HepG2 (cell line): Measurements from ENCODE around the gene DCTN4. TPM values are rescaled to one million over a fixed set of nuclear protein-coding genes. Genes with fewer than 3 reads are reported as not detected.
A peak's percentile ranks its signal among the peaks of the same experiment; 100 is the strongest.

Experiments used
- ATAC-seq: fragments of 200-7000 bp; cut with Tn5 transposase; 3 replicates; pipeline ENCODE4 v1.9.1; 2020; ENCODE audit warnings: mild to moderate bottlenecking, moderate library complexity
- BruUV-seq: library from RNA; stranded (reverse); fragments of 400-500 nt; replicated peaks from 2 replicates; lab custom pipeline; 2021; lab: Mats Ljungman, UMichigan
- CTCF ChIA-PET: fragments of 300-600 bp; formaldehyde crosslinking; extraction: SDS; loops from one replicate; lab custom pipeline; 2021; ENCODE audit warnings: low total read pairs, inconsistent platforms, low intra/inter-chr PET ratio; lab: Yijun Ruan, JAX
- POLR2A ChIA-PET: fragments of 350-600 bp; sonication (Branson Sonifier 250); formaldehyde crosslinking; loops from one replicate; lab custom pipeline; 2020; ENCODE audit warnings: antibody characterized with exemption, inconsistent platforms; lab: Yijun Ruan, JAX
- DNase-seq: peaks from one replicate; pipeline ENCODE4 v3.0.0-alpha.2; 2015; ENCODE audit warnings: low spot score
- FAIRE-seq: peaks from 3 replicates; lab custom pipeline; 2011; peaks lifted over from hg19 to GRCh38; lab: Jason Lieb, UNC
- H2AFZ ChIP-seq: one replicate; pipeline ENCODE4 v1.6.1; 2011; ENCODE audit warnings: low read length, inconsistent platforms
- H3K27ac ChIP-seq: fragments of 300-600 bp; 3 replicates; pipeline ENCODE4 v1.8.0; 2011; ENCODE audit warnings: mixed run types, mild to moderate bottlenecking, mixed read lengths, low read length, inconsistent platforms; ENCODE audit not compliant: insufficient read depth; ENCODE audit errors: extremely low read length
- H3K27me3 ChIP-seq, 2 experiments: fragments of 200-600 bp in 1 of 2; 2 replicates in 1 of 2; 3 replicates in 1 of 2; pipeline versions ENCODE4 v1.6.0 to v1.8.0; 2011; ENCODE audit warnings: low read length in 2 of 2, mild to moderate bottlenecking in 2 of 2, moderate library complexity in 2 of 2, inconsistent platforms in 1 of 2; ENCODE audit not compliant: insufficient read depth in 2 of 2, control insufficient read depth in 1 of 2
- H3K36me3 ChIP-seq, 2 experiments: fragments of 200-600 bp in 1 of 2; replicated peaks in 1 of 2; 2 replicates in 1 of 2; 3 replicates in 1 of 2; pipeline versions ENCODE4 v1.5.1 to v1.8.0; 2011; ENCODE audit warnings: low read length in 2 of 2, inconsistent platforms in 1 of 2; ENCODE audit not compliant: insufficient read depth in 2 of 2, control insufficient read depth in 1 of 2
- H3K4me1 ChIP-seq: 2 replicates; pipeline ENCODE4 v1.5.1; 2012; ENCODE audit warnings: low read length, inconsistent platforms; ENCODE audit not compliant: insufficient read depth
- H3K4me2 ChIP-seq: 2 replicates; pipeline ENCODE4 v1.6.0; 2011; ENCODE audit warnings: low read depth, low read length, inconsistent platforms
- H3K4me3 ChIP-seq, 3 experiments: fragments of 200-600 bp in 1 of 3; sonication (generic), shearing (Covaris generic) in 1 of 3; replicated peaks in 1 of 3; 2 replicates each; pipeline ENCODE4 v1.5.1; 2011 to 2016; ENCODE audit warnings: low read length in 3 of 3, inconsistent platforms in 2 of 3, low read depth in 2 of 3, mild to moderate bottlenecking in 2 of 3, control low read depth in 1 of 3, mixed read lengths in 1 of 3; ENCODE audit not compliant: insufficient read depth in 1 of 3
- H3K79me2 ChIP-seq: one replicate; pipeline ENCODE4 v1.6.1; 2011; ENCODE audit warnings: low read length, inconsistent platforms; ENCODE audit not compliant: insufficient read depth
- H3K9ac ChIP-seq: 2 replicates; pipeline ENCODE4 v1.6.0; 2011; ENCODE audit warnings: mild to moderate bottlenecking, low read depth, low read length, inconsistent platforms; ENCODE audit not compliant: insufficient read depth
- H3K9me3 ChIP-seq: 2 replicates; pipeline ENCODE4 v1.5.1; 2012; ENCODE audit warnings: mild to moderate bottlenecking, low read length
- H4K20me1 ChIP-seq: 2 replicates; pipeline ENCODE4 v1.6.0; 2011; ENCODE audit warnings: inconsistent platforms, mild to moderate bottlenecking, low read length, moderate library complexity; ENCODE audit not compliant: insufficient read depth
- AHR ChIP-seq: IDR thresholded peaks from 2 replicates; pipeline ENCODE4 v1.6.1; 2018; ENCODE audit warnings: missing genetic modification reagents, missing compliant biosample characterization
- GFI1 ChIP-seq: sonication (generic); formaldehyde crosslinking; IDR thresholded peaks from 2 replicates; pipeline ENCODE4 v1.5.0; 2020; ENCODE audit warnings: missing genetic modification reagents, mild to moderate bottlenecking, borderline replicate concordance
- HMG20A ChIP-seq: IDR thresholded peaks from 2 replicates; pipeline ENCODE4 v1.6.1; 2016; ENCODE audit warnings: borderline replicate concordance
- MTERF4 ChIP-seq: sonication (generic); formaldehyde crosslinking; IDR thresholded peaks from 2 replicates; pipeline ENCODE4 v1.8.0; 2023; ENCODE audit warnings: mild to moderate bottlenecking, missing genetic modification reagents
- PAXIP1 ChIP-seq: sonication (generic); formaldehyde crosslinking; conservative IDR thresholded peaks from 2 replicates; pipeline ENCODE4 v1.4.0; 2020; ENCODE audit warnings: mild to moderate bottlenecking, missing genetic modification reagents, moderate library complexity
- REL ChIP-seq: sonication (generic); formaldehyde crosslinking; conservative IDR thresholded peaks from 2 replicates; pipeline ENCODE4 v1.8.0; 2022; ENCODE audit warnings: mild to moderate bottlenecking, missing genetic modification reagents, moderate library complexity
- SKI ChIP-seq: fragments of 450-650 bp; IDR thresholded peaks from one replicate; pipeline ENCODE4 v1.6.1; 2018; ENCODE audit warnings: mild to moderate bottlenecking; ENCODE audit not compliant: partially characterized antibody
- ZFP36L1 ChIP-seq: sonication (generic); formaldehyde crosslinking; IDR thresholded peaks from 2 replicates; pipeline ENCODE4 v1.8.0; 2022; ENCODE audit warnings: mild to moderate bottlenecking, missing genetic modification reagents, moderate library complexity
- ZNF232 ChIP-seq: sonication (generic); formaldehyde crosslinking; IDR thresholded peaks from 2 replicates; pipeline ENCODE4 v1.4.0; 2020; ENCODE audit warnings: missing genetic modification reagents, borderline replicate concordance
- ZNF616 ChIP-seq: sonication (generic); formaldehyde crosslinking; IDR thresholded peaks from 2 replicates; pipeline ENCODE4 v1.5.0; 2020; ENCODE audit warnings: low read depth, mild to moderate bottlenecking, missing genetic modification reagents
- WGBS: methylation state at CpG from one replicate; pipeline ENCODE4 v1.1.6; 2017; ENCODE audit warnings: low lambda C conversion rate; 5-methylcytosine and 5-hydroxymethylcytosine counted together
- in situ Hi-C: cut with HindIII; loops from 2 replicates; pipeline ENCODE4 v1.10.0; 2017; ENCODE audit warnings: low pct_unique_long_range_greater_than_20kb; ENCODE audit not compliant: extremely low pct_ligation_motif_present
- intact Hi-C: fragments of 100-400 bp; cut with micrococcal nuclease; formaldehyde crosslinking; loops from one replicate; pipeline ENCODE4 v1.10.0; 2022; ENCODE audit not compliant: unreplicated experiment
- polyA plus RNA-seq, 8 experiments: library from polyadenylated mRNA; depleted of rRNA in 3 of 8; stranded (reverse) in 7 of 8; unstranded in 1 of 8; fragments of >200 nt; fragmentation: Illumina TruSeq in 4 of 8; extraction: Trizol in 4 of 8; gene quantifications; 2 replicates each; pipeline versions ENCODE4 v1.2.1 to v1.2.3, GENCODE V29; 2011 to 2016; ENCODE audit warnings: low read depth in 4 of 8, missing spikeins in 1 of 8, mixed read lengths in 1 of 8; ENCODE audit not compliant: insufficient read depth in 1 of 8
- total RNA-seq, 5 experiments: library from RNA; depleted of rRNA; stranded (reverse); fragments of >200 nt; fragmentation: Illumina TruSeq; extraction: Trizol; gene quantifications; 2 replicates each; pipeline ENCODE4 v1.2.3, GENCODE V29; 2016; ENCODE audit warnings: low read depth in 1 of 5
- TF ChIP-seq, protein P1 (sequence below): IDR thresholded peaks from 2 replicates; pipeline ENCODE4 v1.6.1; 2016; ENCODE audit warnings: missing biosample characterization, missing genetic modification reagents, low read depth
- TF ChIP-seq, protein P2 (sequence below): sonication (generic); formaldehyde crosslinking; IDR thresholded peaks from 2 replicates; pipeline ENCODE4 v1.4.0; 2020; ENCODE audit warnings: missing genetic modification reagents

Gene DCTN4
- total and polyA plus RNA-seq, 2 of the 13 experiments (the other 11 are each of a cell fraction or from before 2014, with no cell fraction given), result 24.1 to 26.9 TPM

- TF ChIP-seq, protein P1, sequence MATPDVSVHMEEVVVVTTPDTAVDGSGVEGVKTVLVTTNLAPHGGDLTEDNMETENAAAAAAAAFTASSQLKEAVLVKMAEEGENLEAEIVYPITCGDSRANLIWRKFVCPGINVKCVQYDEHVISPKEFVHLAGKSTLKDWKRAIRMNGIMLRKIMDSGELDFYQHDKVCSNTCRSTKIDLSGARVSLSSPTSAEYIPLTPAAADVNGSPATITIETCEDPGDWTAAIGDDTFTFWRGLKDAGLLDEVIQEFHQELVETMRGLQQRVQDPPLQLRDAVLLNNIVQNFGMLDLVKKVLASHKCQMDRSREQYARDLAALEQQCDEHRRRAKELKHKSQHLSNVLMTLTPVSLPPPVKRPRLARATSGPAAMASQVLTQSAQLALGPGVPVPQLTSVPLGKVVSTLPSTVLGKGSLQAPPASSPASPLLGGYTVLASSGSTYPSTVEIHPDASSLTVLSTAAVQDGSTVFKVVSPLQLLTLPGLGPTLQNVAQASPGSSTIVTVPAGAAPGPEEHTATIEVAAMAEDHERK, result peak; percentile 96
Observed at GRCh38 chr5:150700594-150701377, 58.0 kb downstream of the DCTN4 start, which contains the start of gene RBM22 (continued).

DNA sequence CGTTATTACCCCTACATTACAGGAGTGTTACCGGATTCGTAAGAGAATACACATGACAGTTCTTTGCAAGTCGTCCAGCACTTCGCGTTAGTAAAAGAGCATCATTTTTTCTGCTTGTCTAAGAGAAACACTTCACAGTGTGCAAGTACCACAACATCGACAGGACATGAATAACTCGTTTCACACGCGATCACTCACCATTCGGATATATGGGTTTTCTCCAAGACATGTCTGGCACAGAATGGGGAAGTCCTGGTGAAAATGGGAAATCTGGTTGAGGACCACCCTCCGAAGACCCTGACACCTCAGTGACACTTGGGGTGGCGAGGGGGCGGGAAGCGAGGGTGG lies 58.6 kb downstream of the DCTN4 start:
- no peak for FAIRE-seq
- no peak for DNase-seq
- peak overlapping the region; percentile 97 to 100 (median 99) for H3K4me3 ChIP-seq
- peaks cover 18 to 34% of the 10 kb centered on the region in 2 experiments for H3K36me3 ChIP-seq
- no peak overlapping the region for H2AFZ ChIP-seq
- peak overlapping the region; percentile 84 for H3K27ac ChIP-seq
- ATAC-seq, result peak; percentile 16; the same call in 1 of the 3 replicates
- H3K27me3 ChIP-seq, result no peaks in the 10 kb centered on the region; a peak in 1 of 5 replicates
- H4K20me1 ChIP-seq, result no peaks in the 10 kb centered on the region
- in situ Hi-C loops, result no loop called here
- peak overlapping the region; percentile 88 for H3K4me2 ChIP-seq
- peak overlapping the region; percentile 95 for H3K9ac ChIP-seq
- H3K79me2 ChIP-seq, result peaks cover 22% of the 10 kb centered on the region
- peaks cover 21% of the 10 kb centered on the region for H3K4me1 ChIP-seq
- intact Hi-C loops, result loop anchor here (1.0 to 2.0 kb wide), 2 partner anchors 79 to 139 kb away; no protein-coding TSS in a partner anchor
- BruUV-seq, result no TSS peak
- WGBS, result 6% methylated on average over 15 of the region's 15 CpGs
- POLR2A ChIA-PET, result interaction anchor here (0.8 to 2.0 kb wide), 13 partner anchors 8 to 250 kb away, joined by 3 to 23 read pairs (median 4); partner anchors contain the start of genes DCTN4, IRGM and SMIM3
- H3K9me3 ChIP-seq, result no peaks in the 10 kb centered on the region
- CTCF ChIA-PET, result interaction anchor here (1.1 kb wide), 1 partner anchor 138 kb away, joined by 5 read pairs; no protein-coding TSS in a partner anchor
- TF ChIP-seq SKI, result no peak
- no peak for TF ChIP-seq PAXIP1
- TF ChIP-seq GFI1, result 0 out of 2 replicates have a peak, but pooled peaks have one; percentile 7
- 0 out of 2 replicates have a peak, but pooled peaks have one; percentile 5 for TF ChIP-seq REL (CRISPR knock-in tag)
- no peak for TF ChIP-seq HMG20A (CRISPR knock-in tag)
- no peak for TF ChIP-seq ZNF232
- TF ChIP-seq, protein P2, sequence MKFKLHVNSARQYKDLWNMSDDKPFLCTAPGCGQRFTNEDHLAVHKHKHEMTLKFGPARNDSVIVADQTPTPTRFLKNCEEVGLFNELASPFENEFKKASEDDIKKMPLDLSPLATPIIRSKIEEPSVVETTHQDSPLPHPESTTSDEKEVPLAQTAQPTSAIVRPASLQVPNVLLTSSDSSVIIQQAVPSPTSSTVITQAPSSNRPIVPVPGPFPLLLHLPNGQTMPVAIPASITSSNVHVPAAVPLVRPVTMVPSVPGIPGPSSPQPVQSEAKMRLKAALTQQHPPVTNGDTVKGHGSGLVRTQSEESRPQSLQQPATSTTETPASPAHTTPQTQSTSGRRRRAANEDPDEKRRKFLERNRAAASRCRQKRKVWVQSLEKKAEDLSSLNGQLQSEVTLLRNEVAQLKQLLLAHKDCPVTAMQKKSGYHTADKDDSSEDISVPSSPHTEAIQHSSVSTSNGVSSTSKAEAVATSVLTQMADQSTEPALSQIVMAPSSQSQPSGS (CRISPR knock-in tag), result no peak
- TF ChIP-seq ZFP36L1 (CRISPR knock-in tag), result 0 out of 2 replicates have a peak, but pooled peaks have one; percentile 21
- 0 out of 2 replicates have a peak, but pooled peaks have one; percentile 17 for TF ChIP-seq ZNF616 (CRISPR knock-in tag)
- TF ChIP-seq AHR (CRISPR knock-in tag), result no peak
- 0 out of 2 replicates have a peak, but pooled peaks have one; percentile 26 for TF ChIP-seq MTERF4 (CRISPR knock-in tag)
